GM12874 (cell line): Measurements from ENCODE around the gene MAPK8.

Experiments used
- CTCF ChIP-seq: IDR thresholded peaks from 2 replicates; pipeline ENCODE4 v1.5.1; 2011; ENCODE audit warnings: low read depth, mild to moderate bottlenecking, control low read depth, low read length, moderate library complexity; ENCODE audit not compliant: insufficient read depth

Gene MAPK8

GRCh38 chr10:48446785-48447184, 140.3 kb downstream of the MAPK8 start:
- TF ChIP-seq CTCF, result no peak

- no peak for TF ChIP-seq CTCF
These were observed 141.1 kb downstream of the MAPK8 start for GRCh38 chr10:48447356-48448215.

GRCh38 chr10:48448796-48449195, 142.3 kb downstream of the MAPK8 start:
- TF ChIP-seq CTCF, result no peak

- no peak for TF ChIP-seq CTCF
These were observed 143.2 kb downstream of the MAPK8 start for GRCh38 chr10:48449501-48450232.

- TF ChIP-seq CTCF, result no peak
These were observed 143.8 kb downstream of the MAPK8 start for GRCh38 chr10:48450233-48450740.

GRCh38 chr10:48450741-48451466, 144.4 kb downstream of the MAPK8 start:
- TF ChIP-seq CTCF, result no peak
